PFSK-1 (cell line): ENCODE data around the gene PDE2A.

Experiments
- FOXP2 ChIP-seq: optimal IDR thresholded peaks from 2 replicates; pipeline ENCODE3; 2011; ENCODE audit warnings: borderline replicate concordance, control low read depth, inconsistent platforms; ENCODE audit not compliant: insufficient read depth; ENCODE audit errors: extremely low read length, extremely low read depth
- POLR2AphosphoS5 ChIP-seq: IDR thresholded peaks from 2 replicates; pipeline ENCODE4 v1.6.1; 2012; ENCODE audit warnings: low read depth, mild to moderate bottlenecking, control low read depth, low read length, moderate library complexity
- REST ChIP-seq, 2 experiments: IDR thresholded peaks; 2 replicates each; pipeline versions ENCODE4 v1.6.1 to v1.8.0; 2011 to 2012; ENCODE audit warnings: low read depth in 2 of 2, low read length in 2 of 2, control low read depth in 1 of 2, inconsistent platforms in 1 of 2, mild to moderate bottlenecking in 1 of 2, moderate library complexity in 1 of 2; ENCODE audit not compliant: insufficient read depth in 1 of 2
- SIN3A ChIP-seq: IDR thresholded peaks from 2 replicates; pipeline ENCODE4 v1.6.1; 2012; ENCODE audit warnings: mild to moderate bottlenecking, low read length, moderate library complexity, borderline replicate concordance; ENCODE audit not compliant: insufficient read depth
- TAF1 ChIP-seq: IDR thresholded peaks from 2 replicates; pipeline ENCODE4 v1.6.1; 2012; ENCODE audit warnings: low read length, control low read depth, borderline replicate concordance; ENCODE audit not compliant: insufficient read depth

PDE2A gene

DNA sequence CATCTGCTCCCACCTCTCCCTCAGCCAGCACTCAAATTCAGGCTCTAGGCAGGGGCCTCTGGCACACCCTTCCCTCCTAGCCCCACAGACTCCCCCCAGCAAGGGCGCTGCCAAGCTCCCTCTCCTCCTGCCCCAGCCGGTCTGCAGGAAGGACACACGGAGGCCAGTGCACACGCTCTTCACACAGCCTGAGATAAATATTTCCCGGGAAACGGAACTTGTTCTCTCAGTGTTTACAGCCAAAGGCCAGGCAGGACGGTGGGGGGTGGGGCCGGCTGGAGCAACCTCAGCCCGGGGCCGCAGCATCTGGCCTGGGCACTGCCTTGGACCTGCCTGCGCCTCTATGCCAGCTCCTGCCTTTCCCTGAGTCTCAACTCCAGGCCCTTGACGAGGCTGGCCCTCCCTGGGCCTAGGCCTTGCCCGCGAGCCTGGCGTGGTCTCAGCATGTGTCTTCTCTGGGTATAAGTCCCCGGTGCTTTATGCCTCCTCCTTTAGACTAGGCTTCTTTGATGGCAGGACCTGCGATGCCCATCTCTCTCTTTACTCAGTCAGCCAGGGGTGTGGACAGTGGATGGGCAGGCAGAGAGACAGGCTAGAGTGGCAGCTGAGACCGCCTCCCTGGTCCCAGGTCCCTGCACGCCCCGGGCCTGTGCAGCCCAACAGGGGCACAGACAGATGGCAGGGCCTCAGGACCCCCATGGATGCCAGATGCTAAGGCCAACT is 48.4 kb downstream of the PDE2A start:
- 0 out of 4 replicates have a peak, but pooled peaks of 1 of the 2 experiments have one; percentile 18 for TF ChIP-seq REST (IDR thresholded peaks at IDR 0.05; ENCODE audit: insufficient read depth in 1 of 2, low read depth in 2 of 2, low read length in 2 of 2)
- TF ChIP-seq TAF1: no peak
- TF ChIP-seq FOXP2: peak; percentile 98

GRCh38 chr11:72624496-72625201 is 49.6 kb downstream of the PDE2A start:
- TF ChIP-seq TAF1: no peak
- TF ChIP-seq FOXP2: peak; percentile 38
- no peak for TF ChIP-seq SIN3A
- no peak for TF ChIP-seq REST (IDR thresholded peaks at IDR 0.05; ENCODE audit: insufficient read depth in 1 of 2, low read depth in 2 of 2, low read length in 2 of 2)

GRCh38 chr11:72623052-72623451 is 51.2 kb downstream of the PDE2A start:
- TF ChIP-seq TAF1 (no peak), FOXP2 (no peak), POLR2AphosphoS5 (no peak), SIN3A (no peak)

GRCh38 chr11:72621008-72621610 is 53.1 kb downstream of the PDE2A start:
- TF ChIP-seq TAF1 (no peak), REST (IDR thresholded peaks at IDR 0.05; ENCODE audit: insufficient read depth in 1 of 2, low read depth in 2 of 2, low read length in 2 of 2) (no peak), POLR2AphosphoS5 (no peak), SIN3A (no peak)

GRCh38 chr11:72618803-72619202 is 55.4 kb downstream of the PDE2A start:
- TF ChIP-seq TAF1 (no peak), REST (IDR thresholded peaks at IDR 0.05; ENCODE audit: insufficient read depth in 1 of 2, low read depth in 2 of 2, low read length in 2 of 2) (no peak), FOXP2 (no peak), POLR2AphosphoS5 (no peak), SIN3A (no peak)
